ENCODE data around the gene U2AF1L4. TPM values are rescaled to one million over a fixed set of nuclear protein-coding genes. Genes with fewer than 3 reads are reported as not detected.
"Not testable (repeated sequence)": the region's sequence is repeated elsewhere in the genome, so short reads cannot be mapped to it uniquely, and the experiment has no call there.

U2AF1L4 gene
- total RNA-seq, 4 donors from 2014 or later, result 5.1 to 22.9 (median 13.4) TPM

GRCh38 chr19:35727956-35728706 is 17.1 kb downstream of the U2AF1L4 start:
- TF ChIP-seq POLR2A (IDR thresholded peaks at IDR 0.05), result no peak
- TF ChIP-seq, protein P1, sequence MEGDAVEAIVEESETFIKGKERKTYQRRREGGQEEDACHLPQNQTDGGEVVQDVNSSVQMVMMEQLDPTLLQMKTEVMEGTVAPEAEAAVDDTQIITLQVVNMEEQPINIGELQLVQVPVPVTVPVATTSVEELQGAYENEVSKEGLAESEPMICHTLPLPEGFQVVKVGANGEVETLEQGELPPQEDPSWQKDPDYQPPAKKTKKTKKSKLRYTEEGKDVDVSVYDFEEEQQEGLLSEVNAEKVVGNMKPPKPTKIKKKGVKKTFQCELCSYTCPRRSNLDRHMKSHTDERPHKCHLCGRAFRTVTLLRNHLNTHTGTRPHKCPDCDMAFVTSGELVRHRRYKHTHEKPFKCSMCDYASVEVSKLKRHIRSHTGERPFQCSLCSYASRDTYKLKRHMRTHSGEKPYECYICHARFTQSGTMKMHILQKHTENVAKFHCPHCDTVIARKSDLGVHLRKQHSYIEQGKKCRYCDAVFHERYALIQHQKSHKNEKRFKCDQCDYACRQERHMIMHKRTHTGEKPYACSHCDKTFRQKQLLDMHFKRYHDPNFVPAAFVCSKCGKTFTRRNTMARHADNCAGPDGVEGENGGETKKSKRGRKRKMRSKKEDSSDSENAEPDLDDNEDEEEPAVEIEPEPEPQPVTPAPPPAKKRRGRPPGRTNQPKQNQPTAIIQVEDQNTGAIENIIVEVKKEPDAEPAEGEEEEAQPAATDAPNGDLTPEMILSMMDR (IDR thresholded peaks at IDR 0.05 in 4 of 5, conservative IDR thresholded peaks at IDR 0.05 in 1 of 5), result no peak
- ATAC-seq, result no peak
- no peaks in the 10 kb centered on the region for H3K9me3 ChIP-seq
- peaks cover 9 to 98% of the 10 kb centered on the region in 2 donors for H3K36me3 ChIP-seq
- no peak overlapping the region for H3K4me3 ChIP-seq
- intact Hi-C loops (cut with DNase I; ENCODE audit: low total_unique reads), result no loop called here
- H3K4me1 ChIP-seq, result no peaks in the 10 kb centered on the region
- in situ Hi-C loops (cut with MboI; ENCODE audit: low sequenced_read_pairs in 4 of 4), result no loop called here
- DNase-seq, result no peak
- H3K27me3 ChIP-seq, result no peaks in the 10 kb centered on the region
- no peak overlapping the region for H3K27ac ChIP-seq

- H3K9me3 ChIP-seq, result no peaks in the 10 kb centered on the region
- H3K27me3 ChIP-seq, result no peaks in the 10 kb centered on the region
- no peak for TF ChIP-seq POLR2A (IDR thresholded peaks at IDR 0.05)
- TF ChIP-seq, protein P1 (IDR thresholded peaks at IDR 0.05 in 4 of 5, conservative IDR thresholded peaks at IDR 0.05 in 1 of 5), result no peak
- no peak overlapping the region for H3K4me3 ChIP-seq
- H3K36me3 ChIP-seq, result peaks cover 10 to 99% of the 10 kb centered on the region in 2 donors
- no peak overlapping the region for H3K27ac ChIP-seq
- no peaks in the 10 kb centered on the region for H3K4me1 ChIP-seq
- in situ Hi-C loops (cut with MboI; ENCODE audit: low sequenced_read_pairs in 4 of 4), result no loop called here
- ATAC-seq (no peak), DNase-seq (no peak)
- intact Hi-C loops (cut with DNase I; ENCODE audit: low total_unique reads), result no loop called here
These were observed 17.9 kb downstream of the U2AF1L4 start for GRCh38 chr19:35727053-35727955.

- no peak for DNase-seq
- in situ Hi-C loops (cut with MboI; ENCODE audit: low sequenced_read_pairs in 4 of 4), result no loop called here
- Histone ChIP-seq H3K4me3 (no peak overlapping the region), H3K4me1 (no peaks in the 10 kb centered on the region), H3K27me3 (no peaks in the 10 kb centered on the region), H3K36me3 (peaks cover 10 to 97% of the 10 kb centered on the region in 2 donors), H3K27ac (no peak overlapping the region), H3K9me3 (no peaks in the 10 kb centered on the region)
- no peak for TF ChIP-seq POLR2A (IDR thresholded peaks at IDR 0.05)
- TF ChIP-seq, protein P1 (IDR thresholded peaks at IDR 0.05 in 4 of 5, conservative IDR thresholded peaks at IDR 0.05 in 1 of 5), result no peak
- intact Hi-C loops (cut with DNase I; ENCODE audit: low total_unique reads), result no loop called here
- ATAC-seq, result no peak
These were observed 19.9 kb downstream of the U2AF1L4 start for GRCh38 chr19:35725216-35725861.

GRCh38 chr19:35724560-35724959 is 20.7 kb downstream of the U2AF1L4 start:
- intact Hi-C loops (cut with DNase I; ENCODE audit: low total_unique reads), result no loop called here
- no peaks in the 10 kb centered on the region for H3K9me3 ChIP-seq
- H3K4me3 ChIP-seq, result no peak overlapping the region
- peaks cover 10 to 95% of the 10 kb centered on the region in 2 donors for H3K36me3 ChIP-seq
- H3K4me1 ChIP-seq, result peaks cover 2 to 3% of the 10 kb centered on the region in 2 donors
- no peak for DNase-seq
- H3K27me3 ChIP-seq, result no peaks in the 10 kb centered on the region
- TF ChIP-seq POLR2A (IDR thresholded peaks at IDR 0.05), result no peak
- TF ChIP-seq, protein P1 (IDR thresholded peaks at IDR 0.05 in 4 of 5, conservative IDR thresholded peaks at IDR 0.05 in 1 of 5), result no peak
- in situ Hi-C loops (cut with MboI; ENCODE audit: low sequenced_read_pairs in 4 of 4), result loop anchor here in 1 of 4 donors (25.0 kb wide), 1 partner anchor 187 kb away; the partner anchor contains the start of genes GAPDHS, SBSN and TMEM147
- no peak overlapping the region for H3K27ac ChIP-seq
- ATAC-seq, result no peak

DNA sequence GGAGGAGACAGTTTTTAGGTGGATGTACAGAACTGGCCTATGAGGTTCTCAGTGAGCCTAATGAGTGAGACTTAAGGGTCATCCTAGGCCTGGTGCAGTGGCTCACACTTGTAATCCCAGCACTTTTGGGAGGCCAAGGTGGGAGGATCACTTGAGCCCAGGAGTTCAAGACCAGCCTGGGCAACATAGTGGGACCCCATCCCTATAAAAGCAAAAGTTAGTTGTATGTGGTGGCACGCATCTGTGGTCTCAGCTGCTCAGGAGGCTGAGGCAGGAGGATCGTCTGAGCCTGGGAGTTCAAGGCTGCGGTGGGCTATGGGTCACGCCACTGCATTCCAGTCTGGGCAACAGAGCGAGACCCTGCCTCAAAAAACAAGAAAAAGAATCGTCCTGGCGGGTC is 21.1 kb downstream of the U2AF1L4 start:
- in situ Hi-C loops (cut with MboI; ENCODE audit: low sequenced_read_pairs in 4 of 4), result loop anchor here in 1 of 4 donors (25.0 kb wide), 1 partner anchor 187 kb away; the partner anchor contains the start of genes GAPDHS, SBSN and TMEM147
- not testable (repeated sequence) for H3K4me3 ChIP-seq

More for the DNA sequence above, 21.1 kb downstream of the U2AF1L4 start:
- H3K4me1 ChIP-seq; H3K9me3 ChIP-seq; ATAC-seq; H3K27me3 ChIP-seq; intact Hi-C loops (cut with DNase I; ENCODE audit: low total_unique reads); H3K27ac ChIP-seq; DNase-seq: not testable (repeated sequence)
- H3K36me3 ChIP-seq, result peaks cover 10 to 91% of the 10 kb centered on the region in 2 donors
